GM12873 (cell line): ENCODE measurements around the gene SPTAN1.

ENCODE experiments used
- TF ChIP-seq, protein P1 (sequence below): IDR thresholded peaks from 2 replicates; pipeline ENCODE4 v1.5.1; 2012; ENCODE audit warnings: low read depth, mild to moderate bottlenecking, moderate library complexity, low read length, control low read depth; ENCODE audit not compliant: insufficient read depth; ENCODE audit errors: missing control alignments

The SPTAN1 gene

DNA sequence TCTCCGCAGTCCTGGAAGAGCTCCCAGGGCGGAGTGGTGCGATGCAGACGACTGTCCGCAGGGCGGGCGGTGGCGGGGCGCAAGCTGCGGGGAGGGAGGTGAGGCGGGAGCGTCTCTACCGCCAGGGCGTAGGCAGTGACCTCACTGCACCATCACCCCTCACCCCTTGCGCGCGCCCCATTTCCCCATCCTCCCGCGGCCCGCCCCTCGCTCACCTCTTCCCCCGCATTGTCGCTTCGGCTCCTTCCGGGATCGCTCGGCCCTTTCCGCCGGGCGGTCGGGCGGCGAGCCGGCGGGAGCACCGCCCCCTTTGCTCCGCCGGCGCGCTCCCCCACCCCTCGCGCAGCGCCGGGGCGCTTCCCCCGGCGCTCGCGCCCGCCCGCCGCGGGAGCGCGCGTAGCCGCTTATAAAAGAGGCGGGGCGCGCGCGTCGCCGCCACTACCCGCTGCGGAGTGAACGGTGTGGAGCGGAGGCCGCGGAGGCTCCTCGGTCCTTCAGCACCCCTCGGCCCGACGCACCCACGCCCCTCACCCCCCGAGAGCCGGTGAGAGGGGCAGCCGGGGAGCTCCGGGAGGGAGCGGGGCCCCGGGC is at the start of gene SPTAN1:
Gene SPTAN1 (plus strand): TSS at position 435 of the 591 bp plus-strand sequence. CDS start 14,154 bp downstream, outside the sequence.
- TF ChIP-seq, protein P1, sequence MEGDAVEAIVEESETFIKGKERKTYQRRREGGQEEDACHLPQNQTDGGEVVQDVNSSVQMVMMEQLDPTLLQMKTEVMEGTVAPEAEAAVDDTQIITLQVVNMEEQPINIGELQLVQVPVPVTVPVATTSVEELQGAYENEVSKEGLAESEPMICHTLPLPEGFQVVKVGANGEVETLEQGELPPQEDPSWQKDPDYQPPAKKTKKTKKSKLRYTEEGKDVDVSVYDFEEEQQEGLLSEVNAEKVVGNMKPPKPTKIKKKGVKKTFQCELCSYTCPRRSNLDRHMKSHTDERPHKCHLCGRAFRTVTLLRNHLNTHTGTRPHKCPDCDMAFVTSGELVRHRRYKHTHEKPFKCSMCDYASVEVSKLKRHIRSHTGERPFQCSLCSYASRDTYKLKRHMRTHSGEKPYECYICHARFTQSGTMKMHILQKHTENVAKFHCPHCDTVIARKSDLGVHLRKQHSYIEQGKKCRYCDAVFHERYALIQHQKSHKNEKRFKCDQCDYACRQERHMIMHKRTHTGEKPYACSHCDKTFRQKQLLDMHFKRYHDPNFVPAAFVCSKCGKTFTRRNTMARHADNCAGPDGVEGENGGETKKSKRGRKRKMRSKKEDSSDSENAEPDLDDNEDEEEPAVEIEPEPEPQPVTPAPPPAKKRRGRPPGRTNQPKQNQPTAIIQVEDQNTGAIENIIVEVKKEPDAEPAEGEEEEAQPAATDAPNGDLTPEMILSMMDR: no peak

DNA sequence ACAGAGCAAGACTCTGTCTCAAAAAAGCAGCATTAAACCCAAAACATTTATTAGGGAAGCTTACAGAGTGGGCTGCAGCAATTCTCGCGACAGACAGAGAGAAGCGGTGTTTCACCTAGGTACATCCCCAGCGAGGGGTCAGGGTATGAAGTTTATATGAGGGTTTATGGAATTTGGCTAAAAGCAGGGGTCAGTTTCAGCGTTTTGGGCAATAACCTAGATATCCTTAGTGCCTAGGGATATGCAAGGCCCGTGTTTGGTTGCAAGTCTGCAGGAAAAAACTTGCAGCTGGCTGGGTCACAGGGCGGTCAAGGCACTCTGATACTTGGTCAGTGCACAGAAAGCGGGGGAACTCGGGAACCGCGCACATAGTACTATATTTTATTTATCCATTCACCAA is 48.5 kb upstream of the SPTAN1 start:
- TF ChIP-seq, protein P1: no peak

DNA sequence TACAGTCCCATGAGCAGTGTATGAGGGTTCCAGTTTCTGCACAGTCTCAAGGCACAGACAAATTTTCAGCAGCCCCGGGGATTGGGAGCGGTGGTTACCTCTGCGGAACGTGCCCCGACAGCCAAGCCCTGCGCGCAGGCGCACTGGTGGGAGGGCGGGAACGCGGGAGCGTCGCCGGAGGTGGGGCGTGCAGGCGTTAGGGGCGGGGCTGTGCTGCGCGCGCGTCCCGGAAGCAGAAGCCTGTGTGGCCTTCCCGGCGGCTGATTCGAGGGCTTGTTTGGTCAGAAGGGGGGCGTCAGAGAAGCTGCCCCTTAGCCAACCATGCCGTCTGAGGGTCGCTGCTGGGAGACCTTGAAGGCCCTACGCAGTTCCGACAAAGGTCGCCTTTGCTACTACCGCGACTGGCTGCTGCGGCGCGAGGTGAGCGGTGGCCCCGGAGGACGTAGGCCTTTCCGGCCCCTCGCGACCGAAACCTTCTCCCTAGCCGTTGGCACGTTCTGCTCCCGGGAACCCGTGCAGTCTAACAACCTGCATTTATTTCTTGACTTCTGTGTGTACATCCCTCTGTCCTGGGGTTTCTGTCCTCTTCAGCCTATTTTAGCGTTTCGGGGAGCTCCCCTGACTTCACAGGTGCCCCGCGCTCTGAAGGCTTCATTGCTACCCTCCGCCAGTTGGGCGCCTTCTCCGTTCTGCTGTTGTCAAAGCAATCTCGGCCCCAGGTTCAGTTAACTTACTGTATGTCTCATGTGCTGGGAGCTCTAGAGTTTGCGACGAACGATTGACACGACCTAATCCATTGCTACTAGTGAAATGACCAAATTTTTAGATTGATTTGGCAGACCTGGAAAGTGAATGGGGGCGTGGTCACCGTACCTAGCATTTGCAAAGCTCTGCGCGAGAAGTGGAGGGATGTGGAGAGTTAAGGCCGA is 47.6 kb upstream of the SPTAN1 start, which contains the start of gene GLE1:
Gene GLE1 (plus strand): TSS at position 235 of the 929 bp plus-strand sequence. CDS start 87 bp downstream, at position 322.
- TF ChIP-seq, protein P1: peak; percentile 5

DNA sequence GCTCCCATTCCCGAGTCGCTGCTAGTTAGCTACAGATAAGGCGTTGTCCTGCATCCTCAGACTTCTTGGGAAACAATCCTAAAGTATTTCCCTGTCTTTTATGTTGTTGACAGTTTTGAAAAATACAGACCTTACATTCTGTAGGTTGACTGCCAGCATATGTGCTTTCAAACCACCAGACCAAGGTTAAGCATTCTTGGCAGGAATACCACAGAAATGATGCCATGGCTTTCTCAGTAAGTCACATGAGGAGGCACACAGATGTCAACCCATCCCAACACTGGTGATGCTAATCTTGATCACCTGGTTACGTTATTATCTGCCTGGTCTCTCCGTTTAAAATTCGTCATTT is 47.0 kb upstream of the SPTAN1 start:
- TF ChIP-seq, protein P1: no peak

DNA sequence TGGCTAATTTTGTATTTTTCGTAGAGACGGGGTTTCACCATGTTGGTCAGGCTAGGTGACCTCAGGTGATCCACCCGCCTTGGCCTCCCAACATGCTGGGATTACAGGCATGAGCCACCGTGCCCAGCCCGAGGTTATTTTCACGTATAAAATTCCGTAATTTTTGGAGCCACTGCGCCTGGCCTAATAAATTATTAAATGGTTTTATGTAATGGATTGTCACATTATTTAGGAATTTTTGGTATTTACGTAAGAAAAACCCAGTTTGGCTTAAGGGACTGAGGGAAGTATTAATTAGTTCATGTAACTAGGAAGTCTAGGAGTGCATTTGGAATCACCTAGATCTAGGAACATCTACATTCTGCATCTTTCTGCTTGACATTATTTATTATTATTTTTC is 39.6 kb upstream of the SPTAN1 start:
- TF ChIP-seq, protein P1: no peak

DNA sequence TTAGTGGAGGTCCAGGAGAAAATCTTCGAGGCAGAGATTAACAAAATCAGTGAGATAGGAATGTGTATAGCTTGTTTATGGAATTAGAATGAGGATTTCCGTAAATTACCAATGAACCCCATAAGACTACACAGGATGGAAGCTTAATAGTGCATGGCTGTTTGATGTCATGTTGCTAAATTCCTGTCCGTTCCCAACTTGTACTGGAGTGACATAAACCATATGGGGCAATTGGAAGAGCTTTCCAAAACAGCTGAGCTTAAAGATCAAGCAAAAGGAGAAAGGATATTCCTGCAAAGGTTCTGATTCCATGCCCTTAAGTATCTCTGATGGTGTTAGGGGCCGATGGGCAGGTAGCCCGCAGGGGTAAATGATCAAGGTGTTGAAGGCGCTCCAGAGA is 30.4 kb upstream of the SPTAN1 start:
- TF ChIP-seq, protein P1: no peak

DNA sequence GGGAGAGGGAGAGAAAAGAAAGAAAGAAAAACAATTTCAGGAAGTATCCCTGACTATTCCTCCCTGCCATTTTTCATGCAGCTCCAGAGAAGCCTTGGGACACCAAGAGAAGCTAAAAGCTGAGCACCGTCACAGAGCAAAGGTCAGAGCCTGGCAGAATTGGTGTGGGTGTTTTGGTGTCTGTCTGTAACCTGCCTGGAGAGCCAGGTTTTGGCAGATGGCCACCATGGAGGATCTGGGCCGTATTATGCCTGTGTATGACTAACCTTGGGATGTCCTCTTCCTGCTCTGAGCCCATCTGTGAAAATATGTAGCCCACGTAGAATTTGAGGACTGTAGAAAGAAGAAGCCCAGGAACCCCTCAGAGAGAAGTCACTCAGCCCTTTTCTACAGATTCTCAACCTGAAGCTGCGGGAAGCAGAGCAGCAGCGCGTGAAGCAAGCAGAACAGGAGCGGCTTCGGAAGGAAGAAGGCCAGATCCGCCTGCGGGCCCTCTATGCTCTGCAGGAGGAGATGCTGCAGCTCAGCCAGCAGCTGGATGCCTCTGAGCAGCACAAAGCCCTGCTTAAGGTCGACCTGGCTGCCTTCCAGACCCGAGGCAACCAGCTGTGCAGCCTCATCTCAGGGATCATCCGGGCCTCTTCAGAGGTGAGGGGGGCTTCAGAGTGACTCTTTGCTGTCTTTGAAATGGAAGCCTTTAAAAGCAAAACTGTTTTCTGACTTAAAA is 29.0 kb upstream of the SPTAN1 start:
- TF ChIP-seq, protein P1: no peak
